Measurements from ENCODE around the gene ADAMTS19. TPM values are rescaled to one million over a fixed set of nuclear protein-coding genes. Genes with fewer than 3 reads are reported as not detected.

ADAMTS19 gene
- total and polyA plus RNA-seq, 9 donors, result 0.18 to 23.5 (median 2.2) TPM

GRCh38 chr5:129696636-129697035 lies 236.5 kb downstream of the ADAMTS19 start:
- no peaks in the 10 kb centered on the region for H3K9me3 ChIP-seq

GRCh38 chr5:129698661-129699060 lies 238.6 kb downstream of the ADAMTS19 start:
- TF ChIP-seq EP300 (IDR thresholded peaks at IDR 0.05) (no peak), CTCF (IDR thresholded peaks at IDR 0.05) (no peak), POLR2A (IDR thresholded peaks at IDR 0.05) (no peak)
- Histone ChIP-seq H3K27me3 (no peaks in the 10 kb centered on the region), H3K4me1 (ENCODE audit: insufficient read depth) (no peaks in the 10 kb centered on the region), H3K36me3 (no peaks in the 10 kb centered on the region), H3K4me3 (no peak overlapping the region), H3K27ac (no peak overlapping the region), H3K9me3 (no peaks in the 10 kb centered on the region)
- DNase-seq, result no peak
- intact Hi-C loops (cut with DNase I), result no loop called here

More at GRCh38 chr5:129696636-129697035, 236.5 kb downstream of the ADAMTS19 start:
- Histone ChIP-seq H3K27me3 (no peaks in the 10 kb centered on the region), H3K36me3 (no peaks in the 10 kb centered on the region), H3K4me3 (no peak overlapping the region), H3K27ac (no peak overlapping the region), H3K4me1 (ENCODE audit: insufficient read depth) (no peaks in the 10 kb centered on the region)
- intact Hi-C loops (cut with DNase I), result no loop called here
- no peak for DNase-seq
- TF ChIP-seq CTCF (IDR thresholded peaks at IDR 0.05), result no peak
- TF ChIP-seq EP300 (IDR thresholded peaks at IDR 0.05), result no peak
- no peak for TF ChIP-seq POLR2A (IDR thresholded peaks at IDR 0.05)

GRCh38 chr5:129716235-129716634 lies 256.1 kb downstream of the ADAMTS19 start:
- intact Hi-C loops (cut with DNase I), result loop anchor here in 1 of 4 donors (1.0 kb wide), 1 partner anchor 38 kb away; no protein-coding TSS in a partner anchor
- Histone ChIP-seq H3K4me3 (no peak overlapping the region), H3K4me1 (ENCODE audit: insufficient read depth) (no peaks in the 10 kb centered on the region), H3K27ac (no peak overlapping the region), H3K27me3 (no peaks in the 10 kb centered on the region), H3K9me3 (no peaks in the 10 kb centered on the region), H3K36me3 (no peaks in the 10 kb centered on the region)
- TF ChIP-seq POLR2A (IDR thresholded peaks at IDR 0.05), result no peak
- no peak for TF ChIP-seq EP300 (IDR thresholded peaks at IDR 0.05)
- no peak for TF ChIP-seq CTCF (IDR thresholded peaks at IDR 0.05)
- no peak for DNase-seq
- WGBS, 3 donors, result 27 to 40% (median 35%) methylated on average over 1 of the region's 1 CpG

- no peak for DNase-seq
- no peak overlapping the region for H3K27ac ChIP-seq
- no peaks in the 10 kb centered on the region for H3K27me3 ChIP-seq
- 82 to 87% (median 85%) methylated on average over 5 of the region's 5 CpGs for WGBS, 3 donors
- intact Hi-C loops (cut with DNase I), result loop anchor here in 1 of 4 donors (1.0 kb wide), 1 partner anchor 38 kb away; no protein-coding TSS in a partner anchor
- no peak overlapping the region for H3K4me3 ChIP-seq
- no peaks in the 10 kb centered on the region for H3K9me3 ChIP-seq
- H3K36me3 ChIP-seq, result no peaks in the 10 kb centered on the region
- TF ChIP-seq CTCF (IDR thresholded peaks at IDR 0.05), result no peak
- TF ChIP-seq POLR2A (IDR thresholded peaks at IDR 0.05), result no peak
- TF ChIP-seq EP300 (IDR thresholded peaks at IDR 0.05), result no peak
- H3K4me1 ChIP-seq (ENCODE audit: insufficient read depth), result no peaks in the 10 kb centered on the region
These were observed 256.6 kb downstream of the ADAMTS19 start for GRCh38 chr5:129716651-129717050.

Data from ovary (tissue), 9 donors.